Measurements from ENCODE around the gene GPATCH2L.

GPATCH2L gene

GRCh38 chr14:76151398-76152332 is at the start of gene GPATCH2L (continued):
- TF ChIP-seq ZNF664 (tag by site-specific recombination; IDR thresholded peaks at IDR 0.05): no peak
- peak; percentile 71 for TF ChIP-seq KLF8 (tag by site-specific recombination; IDR thresholded peaks at IDR 0.05)
- no peak for TF ChIP-seq ZNF341 (tag by site-specific recombination; IDR thresholded peaks at IDR 0.05; ENCODE audit: low read depth)
- TF ChIP-seq BCL11B (tag by site-specific recombination; IDR thresholded peaks at IDR 0.05; ENCODE audit: low read depth): 0 out of 2 replicates have a peak, but pooled peaks have one; percentile 63
- 0 out of 2 replicates have a peak, but pooled peaks have one; percentile 20 for TF ChIP-seq YY1 (tag by site-specific recombination; IDR thresholded peaks at IDR 0.05)
- peak; percentile 82 for TF ChIP-seq ZNF335 (tag by site-specific recombination; conservative IDR thresholded peaks at IDR 0.05)
- TF ChIP-seq ZNF518A (tag by site-specific recombination; conservative IDR thresholded peaks at IDR 0.05; ENCODE audit: low read depth): peak; percentile 97
- TF ChIP-seq MZF1 (tag by site-specific recombination; IDR thresholded peaks at IDR 0.05; ENCODE audit: borderline replicate concordance): peak; percentile 35; the same call in 1 of the 2 replicates
- TF ChIP-seq REPIN1 (tag by site-specific recombination; IDR thresholded peaks at IDR 0.05; ENCODE audit: low read depth): no peak; the same call in 1 of the 2 replicates
- TF ChIP-seq ELK4 (IDR thresholded peaks at IDR 0.05; ENCODE audit: borderline replicate concordance, low read depth, low read length): peak; percentile 56; the same call in 1 of the 2 replicates
- TF ChIP-seq ZBTB1 (tag by site-specific recombination; IDR thresholded peaks at IDR 0.05): no peak
- TF ChIP-seq ZBTB11 (tag by site-specific recombination; conservative IDR thresholded peaks at IDR 0.05; ENCODE audit: low read depth): peak; percentile 74
- no peak for TF ChIP-seq ZNF292 (tag by site-specific recombination; IDR thresholded peaks at IDR 0.05; ENCODE audit: borderline replicate concordance, low read depth)
- TF ChIP-seq ZNF324 (tag by site-specific recombination; IDR thresholded peaks at IDR 0.05): peak; percentile 38; the same call in 1 of the 2 replicates
- TF ChIP-seq PRDM10 (tag by site-specific recombination; IDR thresholded peaks at IDR 0.05): peak; percentile 96
- TF ChIP-seq ZBTB10 (tag by site-specific recombination; IDR thresholded peaks at IDR 0.05): peak; percentile 70
- 0 out of 2 replicates have a peak, but pooled peaks have one; percentile 47 for TF ChIP-seq KLF16 (tag by site-specific recombination; IDR thresholded peaks at IDR 0.05)
- TF ChIP-seq KLF10 (tag by site-specific recombination; IDR thresholded peaks at IDR 0.05): no peak; the same call in 1 of the 2 replicates
